ENCODE results near the gene CASS4. TPM values are rescaled to one million over a fixed set of nuclear protein-coding genes. Genes with fewer than 3 reads are reported as not detected.

CASS4 gene
- total RNA-seq, 1 donor from 2014 or later = not detected

DNA sequence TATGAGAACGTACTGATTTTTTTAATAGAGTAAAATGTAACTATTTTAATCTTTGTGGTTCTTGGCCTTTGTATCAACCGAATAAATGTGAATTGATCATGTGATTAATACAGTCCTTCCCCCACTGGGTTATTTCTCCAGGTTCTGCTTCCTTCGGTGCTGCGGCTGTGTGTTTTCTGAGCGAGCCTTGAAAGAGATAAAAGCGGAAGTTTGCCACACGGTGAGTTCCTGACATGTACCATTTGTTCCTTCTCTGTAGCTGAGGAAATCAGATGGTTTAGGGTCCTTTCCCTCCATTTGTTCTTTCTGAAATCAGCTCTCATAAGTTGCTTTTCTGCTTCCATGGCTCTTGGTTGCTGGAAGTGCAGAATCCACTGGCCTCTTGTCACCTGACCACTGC is 71.9 kb downstream of the CASS4 start:
- Mint-ChIP-seq H3K27me3 (ENCODE audit: insufficient read depth, low read depth) (no peaks in the 10 kb centered on the region), H3K27ac (no peak overlapping the region), H3K4me1 (no peaks in the 10 kb centered on the region), H3K36me3 (peaks cover 2% of the 10 kb centered on the region), H3K9me3 (no peaks in the 10 kb centered on the region), H3K4me3 (no peak overlapping the region)
- H4K20me1 ChIP-seq (ENCODE audit: low read depth) = no peaks in the 10 kb centered on the region
- TF ChIP-seq EZH2phosphoT487 (IDR thresholded peaks at IDR 0.05) (no peak), EZH2 (IDR thresholded peaks at IDR 0.05) (no peak)
- TF ChIP-seq, protein P1, sequence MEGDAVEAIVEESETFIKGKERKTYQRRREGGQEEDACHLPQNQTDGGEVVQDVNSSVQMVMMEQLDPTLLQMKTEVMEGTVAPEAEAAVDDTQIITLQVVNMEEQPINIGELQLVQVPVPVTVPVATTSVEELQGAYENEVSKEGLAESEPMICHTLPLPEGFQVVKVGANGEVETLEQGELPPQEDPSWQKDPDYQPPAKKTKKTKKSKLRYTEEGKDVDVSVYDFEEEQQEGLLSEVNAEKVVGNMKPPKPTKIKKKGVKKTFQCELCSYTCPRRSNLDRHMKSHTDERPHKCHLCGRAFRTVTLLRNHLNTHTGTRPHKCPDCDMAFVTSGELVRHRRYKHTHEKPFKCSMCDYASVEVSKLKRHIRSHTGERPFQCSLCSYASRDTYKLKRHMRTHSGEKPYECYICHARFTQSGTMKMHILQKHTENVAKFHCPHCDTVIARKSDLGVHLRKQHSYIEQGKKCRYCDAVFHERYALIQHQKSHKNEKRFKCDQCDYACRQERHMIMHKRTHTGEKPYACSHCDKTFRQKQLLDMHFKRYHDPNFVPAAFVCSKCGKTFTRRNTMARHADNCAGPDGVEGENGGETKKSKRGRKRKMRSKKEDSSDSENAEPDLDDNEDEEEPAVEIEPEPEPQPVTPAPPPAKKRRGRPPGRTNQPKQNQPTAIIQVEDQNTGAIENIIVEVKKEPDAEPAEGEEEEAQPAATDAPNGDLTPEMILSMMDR (IDR thresholded peaks at IDR 0.05) = no peak
- no peaks in the 10 kb centered on the region for H3K9me3 ChIP-seq (ENCODE audit: low read depth)
- no peak overlapping the region for H3K9ac ChIP-seq
- H3K4me3 ChIP-seq = no peak overlapping the region
- H3F3A ChIP-seq (ENCODE audit: low read depth) = no peaks in the 10 kb centered on the region
- no peaks in the 10 kb centered on the region for H3K36me3 ChIP-seq
- H3K27me3 ChIP-seq = no peaks in the 10 kb centered on the region
- no peak for DNase-seq (ENCODE audit: low spot score)
- H2AFZ ChIP-seq (replicated peaks) = no peak overlapping the region
- no peak overlapping the region for H3K4me2 ChIP-seq
- no peaks in the 10 kb centered on the region for H3K79me2 ChIP-seq (ENCODE audit: low read depth)
- H3K27ac ChIP-seq = no peak overlapping the region
- no peaks in the 10 kb centered on the region for H3K4me1 ChIP-seq

DNA sequence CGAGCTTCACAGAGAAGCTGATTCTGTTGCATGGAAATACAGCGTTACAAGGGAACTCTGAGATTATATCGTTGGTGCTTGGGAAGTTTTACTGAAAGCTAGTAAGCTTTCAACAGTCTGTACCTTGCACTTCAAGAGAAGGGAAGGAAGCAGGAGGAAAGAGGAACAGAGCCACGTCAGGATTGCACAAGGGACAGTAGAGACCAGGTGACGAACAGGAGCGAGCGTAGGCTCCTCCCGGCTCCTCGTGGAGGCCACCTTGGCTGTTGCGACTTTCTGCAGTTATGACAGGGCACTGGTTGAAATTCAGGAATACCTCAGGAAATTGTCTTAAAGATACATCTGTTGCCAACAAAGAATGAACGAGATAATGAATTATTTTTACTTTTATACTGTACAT is 75.2 kb downstream of the CASS4 start:
- no peaks in the 10 kb centered on the region for H3K79me2 ChIP-seq (ENCODE audit: low read depth)
- TF ChIP-seq, protein P1 (IDR thresholded peaks at IDR 0.05) = no peak
- TF ChIP-seq EZH2 (IDR thresholded peaks at IDR 0.05) (no peak), EZH2phosphoT487 (IDR thresholded peaks at IDR 0.05) (no peak)
- no peak overlapping the region for H3K27ac ChIP-seq
- no peak overlapping the region for H2AFZ ChIP-seq (replicated peaks)
- H3K9me3 Mint-ChIP-seq = no peaks in the 10 kb centered on the region
- H3K4me3 Mint-ChIP-seq = no peak overlapping the region
- peaks cover 10% of the 10 kb centered on the region for H3K36me3 Mint-ChIP-seq
- H3K27me3 Mint-ChIP-seq (ENCODE audit: insufficient read depth, low read depth) = no peaks in the 10 kb centered on the region
- no peaks in the 10 kb centered on the region for H3K4me1 ChIP-seq
- no peaks in the 10 kb centered on the region for H3F3A ChIP-seq (ENCODE audit: low read depth)
- no peaks in the 10 kb centered on the region for H3K27me3 ChIP-seq
- H3K9me3 ChIP-seq (ENCODE audit: low read depth) = no peaks in the 10 kb centered on the region
- H3K36me3 ChIP-seq = no peaks in the 10 kb centered on the region
- no peak overlapping the region for H3K4me3 ChIP-seq
- no peaks in the 10 kb centered on the region for H3K4me1 Mint-ChIP-seq
- H4K20me1 ChIP-seq (ENCODE audit: low read depth) = peaks cover 14% of the 10 kb centered on the region
- H3K4me2 ChIP-seq = no peak overlapping the region
- H3K9ac ChIP-seq = no peak overlapping the region
- DNase-seq (ENCODE audit: low spot score) = no peak
- H3K27ac Mint-ChIP-seq = no peak overlapping the region

DNA sequence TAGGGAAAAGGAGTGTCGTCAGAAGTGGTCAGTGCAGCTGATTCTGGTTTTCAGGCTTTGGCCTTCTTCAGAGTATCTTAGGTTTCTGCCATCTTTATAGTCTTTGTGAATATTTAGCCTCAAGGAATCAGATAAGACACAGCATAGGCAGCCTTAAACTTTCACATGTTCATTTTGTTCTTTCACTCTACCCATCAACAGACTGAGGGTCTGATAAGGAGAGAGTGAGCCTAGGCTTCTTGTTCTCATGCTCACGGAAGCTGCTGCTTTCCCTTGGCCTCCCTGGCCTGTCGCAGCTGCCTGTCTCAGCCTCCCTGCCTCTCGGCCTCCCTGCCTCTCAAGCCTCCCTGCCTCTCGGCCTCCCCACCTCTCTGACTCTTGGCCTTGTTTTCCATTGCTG is 76.5 kb downstream of the CASS4 start:
- no peaks in the 10 kb centered on the region for H3K36me3 ChIP-seq

More for the DNA sequence above, 76.5 kb downstream of the CASS4 start:
- TF ChIP-seq, protein P1 (IDR thresholded peaks at IDR 0.05) = no peak
- TF ChIP-seq EZH2 (IDR thresholded peaks at IDR 0.05) (no peak), EZH2phosphoT487 (IDR thresholded peaks at IDR 0.05) (no peak)
- H3K4me3 Mint-ChIP-seq = no peak overlapping the region
- H3K27ac ChIP-seq = no peak overlapping the region
- no peak overlapping the region for H3K27ac Mint-ChIP-seq
- no peaks in the 10 kb centered on the region for H3F3A ChIP-seq (ENCODE audit: low read depth)
- H2AFZ ChIP-seq (replicated peaks) = no peak overlapping the region
- peaks cover 14% of the 10 kb centered on the region for H4K20me1 ChIP-seq (ENCODE audit: low read depth)
- no peaks in the 10 kb centered on the region for H3K4me1 ChIP-seq
- H3K4me3 ChIP-seq = no peak overlapping the region
- peaks cover 12% of the 10 kb centered on the region for H3K36me3 Mint-ChIP-seq
- H3K27me3 Mint-ChIP-seq (ENCODE audit: insufficient read depth, low read depth) = no peaks in the 10 kb centered on the region
- no peaks in the 10 kb centered on the region for H3K27me3 ChIP-seq
- no peak overlapping the region for H3K9ac ChIP-seq
- H3K9me3 Mint-ChIP-seq = no peaks in the 10 kb centered on the region
- H3K4me1 Mint-ChIP-seq = no peaks in the 10 kb centered on the region
- no peak for DNase-seq (ENCODE audit: low spot score)
- no peak overlapping the region for H3K4me2 ChIP-seq
- no peaks in the 10 kb centered on the region for H3K79me2 ChIP-seq (ENCODE audit: low read depth)
- no peaks in the 10 kb centered on the region for H3K9me3 ChIP-seq (ENCODE audit: low read depth)
